ENCODE measurements around the gene RARG.
"Not testable (repeated sequence)": the region's sequence is repeated elsewhere in the genome, so short reads cannot be mapped to it uniquely, and the experiment has no call there.

Gene RARG

DNA sequence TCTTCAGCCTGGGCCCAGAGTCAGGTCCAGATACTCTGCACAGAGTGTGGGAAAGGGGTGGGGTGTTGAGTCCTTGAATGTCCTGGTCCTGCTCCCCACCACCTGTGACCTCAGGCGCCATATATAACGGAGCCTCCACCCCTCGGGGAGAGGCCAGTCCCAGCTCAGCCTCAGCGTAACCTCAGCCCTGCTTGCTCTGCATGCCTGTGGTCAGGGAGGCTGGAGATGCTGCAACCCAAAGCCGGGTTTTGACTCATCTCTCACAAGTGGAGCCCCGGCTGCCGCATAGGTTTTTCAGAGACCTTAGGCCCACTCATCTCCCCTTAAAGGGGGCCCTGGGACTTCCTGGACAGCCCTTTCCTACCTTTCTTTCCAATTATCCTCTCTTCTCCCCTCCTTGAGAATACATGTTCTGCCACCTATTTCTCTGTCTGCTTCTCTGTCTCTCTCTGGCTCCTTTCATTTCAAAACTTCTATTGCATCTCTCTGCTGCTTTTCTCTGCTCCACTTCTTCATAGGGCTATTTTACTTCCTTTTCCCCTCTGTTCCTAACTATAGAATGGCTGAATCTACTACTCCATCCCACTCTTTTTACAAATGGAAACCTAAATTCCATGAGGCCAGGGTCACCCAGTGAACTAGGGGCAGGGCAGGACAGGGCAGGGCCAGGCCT lies 26.1 kb downstream of the RARG start:
- no peak for DNase-seq

DNA sequence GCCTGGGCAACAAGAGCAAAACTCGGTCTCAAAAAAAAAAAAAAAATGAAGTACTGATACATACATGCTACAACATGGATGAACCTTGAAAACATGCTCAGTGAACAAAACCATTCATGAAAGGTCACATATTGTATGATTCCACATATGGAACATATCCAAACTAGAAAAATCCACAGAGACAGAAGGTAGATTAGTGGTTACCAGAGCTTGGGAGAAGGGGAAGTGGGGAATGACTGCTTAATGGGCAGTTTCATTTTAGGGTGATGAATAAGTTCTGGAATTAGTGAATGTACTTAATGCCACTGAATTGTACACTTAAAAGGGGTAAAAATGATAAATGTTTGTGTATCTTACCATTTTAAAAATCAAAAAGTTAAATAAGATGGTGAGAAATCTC lies 27.7 kb downstream of the RARG start:
- DNase-seq = no peak

GRCh38 chr12:53202316-53202715 lies 29.7 kb downstream of the RARG start:
- not testable (repeated sequence) for DNase-seq

DNA sequence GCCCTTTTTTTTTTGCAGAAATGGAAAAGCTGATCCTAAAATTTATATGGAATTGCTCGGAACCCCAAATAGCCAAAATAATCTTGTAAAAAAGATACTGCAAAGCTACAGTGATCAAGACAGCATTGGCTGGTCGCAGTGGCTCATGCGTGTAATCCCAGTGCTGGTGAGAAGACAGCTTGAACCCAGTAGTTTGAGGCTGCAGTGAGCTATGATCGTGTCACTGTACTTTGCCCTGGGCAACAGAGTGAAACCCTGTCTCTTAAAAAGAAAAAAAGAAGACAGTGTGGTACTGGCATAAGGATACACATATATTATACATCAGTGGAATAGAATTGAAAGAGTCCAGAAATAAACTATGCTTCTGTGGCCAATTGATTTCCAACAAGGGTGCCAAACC lies 30.4 kb downstream of the RARG start:
- DNase-seq = no peak

DNA sequence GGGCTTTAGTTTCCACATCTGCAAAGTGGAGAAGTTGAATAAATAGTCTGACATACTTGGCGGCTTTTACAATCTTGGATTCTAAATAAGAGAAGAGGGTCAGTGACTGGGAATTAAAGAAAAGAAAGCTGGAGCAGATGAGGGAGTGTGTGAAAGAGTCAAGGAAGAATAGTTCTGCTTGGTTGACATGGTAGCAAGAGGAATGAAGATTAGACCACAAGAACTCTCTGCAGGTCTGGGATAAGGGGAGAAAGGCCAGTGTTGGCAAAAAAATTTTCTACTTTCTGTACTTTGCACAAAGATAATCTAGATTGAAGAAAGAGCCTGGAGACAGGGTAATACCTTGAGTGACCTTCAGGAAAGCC lies 30.9 kb downstream of the RARG start:
- no peak for DNase-seq

GRCh38 chr12:53200458-53201176 lies 31.4 kb downstream of the RARG start:
- no peak for DNase-seq

DNA sequence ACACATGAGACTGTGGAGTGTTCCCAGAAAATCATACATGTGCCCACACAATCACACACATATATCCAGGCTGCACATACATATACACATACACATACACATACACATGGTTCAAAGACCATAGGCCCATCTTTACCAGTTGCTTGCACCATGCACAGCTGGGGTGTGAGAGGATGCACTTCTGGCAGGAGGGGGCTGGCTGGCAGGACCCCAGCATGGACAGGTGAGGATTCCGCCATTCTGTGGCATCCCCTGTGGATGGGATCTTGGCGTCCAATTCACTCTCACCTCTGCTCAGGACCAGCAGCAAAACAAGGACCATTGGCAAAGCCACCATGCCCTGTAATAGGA lies 31.9 kb downstream of the RARG start:
- no peak for DNase-seq

GRCh38 chr12:53199700-53200099 lies 32.3 kb downstream of the RARG start:
- DNase-seq = no peak

DNA sequence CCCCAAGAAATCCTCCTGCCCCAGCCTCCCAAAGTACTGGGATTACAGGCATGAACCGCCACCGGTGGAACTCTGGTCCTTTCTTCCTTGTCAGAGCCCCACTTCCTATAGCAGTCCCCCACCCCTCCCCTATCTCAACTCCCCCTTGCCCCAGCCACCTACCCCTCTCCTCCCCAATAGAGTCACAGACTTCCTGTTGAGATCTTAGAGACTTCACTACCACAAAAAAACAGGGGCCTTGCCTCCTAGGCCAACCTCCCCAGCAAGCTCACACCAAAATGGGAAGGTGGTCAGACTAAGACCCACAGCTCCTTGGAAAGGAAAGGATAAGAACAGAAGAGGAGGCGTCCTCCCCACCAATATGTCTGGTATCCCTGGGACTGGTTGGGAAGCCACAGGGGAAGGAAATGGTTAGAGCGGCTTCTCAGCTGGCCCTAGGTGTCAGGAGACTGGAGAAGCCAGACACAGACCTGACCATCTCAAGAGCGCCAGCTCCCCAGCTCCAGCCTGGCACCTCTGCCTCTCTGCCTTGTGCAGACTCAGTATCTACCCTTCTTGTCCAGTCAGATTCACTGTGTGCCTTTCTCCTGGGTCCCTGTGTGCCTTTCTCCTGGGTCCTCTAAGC lies 33.4 kb downstream of the RARG start:
- DNase-seq = no peak

DNA sequence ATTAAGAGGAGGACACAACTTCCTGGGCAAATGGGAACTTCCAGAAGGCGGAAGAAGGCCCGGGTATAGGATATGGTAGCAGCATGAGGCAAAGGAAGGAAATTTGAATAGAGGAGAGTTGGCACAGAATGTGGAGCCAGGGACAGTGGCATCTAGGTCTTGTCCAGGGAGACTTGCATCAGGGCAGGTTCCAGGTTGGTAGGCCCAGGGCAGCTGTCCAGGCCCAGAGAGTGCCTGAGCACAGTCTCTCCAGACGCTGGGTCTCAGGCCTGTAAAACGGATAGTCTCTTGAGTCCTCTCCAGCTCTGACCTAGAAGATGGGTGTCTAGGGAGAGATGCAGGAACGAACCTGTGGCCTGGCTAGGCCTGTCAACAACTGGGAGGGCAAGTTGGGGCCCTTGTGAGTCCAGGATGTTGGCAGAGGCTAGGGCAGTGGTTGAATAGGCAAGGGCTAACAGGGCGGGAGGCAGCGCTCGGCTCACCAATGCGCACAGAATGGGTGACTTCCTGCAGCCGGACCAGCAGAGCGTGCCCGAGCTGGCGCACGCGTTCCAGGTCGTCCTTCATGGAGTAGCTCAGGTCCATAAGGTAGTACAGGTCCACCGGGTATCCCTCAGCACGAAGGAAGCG lies 34.9 kb downstream of the RARG start:
- peak; percentile 80 for DNase-seq

- no peak for DNase-seq
These were observed 35.5 kb downstream of the RARG start for GRCh38 chr12:53196486-53196885.

DNA sequence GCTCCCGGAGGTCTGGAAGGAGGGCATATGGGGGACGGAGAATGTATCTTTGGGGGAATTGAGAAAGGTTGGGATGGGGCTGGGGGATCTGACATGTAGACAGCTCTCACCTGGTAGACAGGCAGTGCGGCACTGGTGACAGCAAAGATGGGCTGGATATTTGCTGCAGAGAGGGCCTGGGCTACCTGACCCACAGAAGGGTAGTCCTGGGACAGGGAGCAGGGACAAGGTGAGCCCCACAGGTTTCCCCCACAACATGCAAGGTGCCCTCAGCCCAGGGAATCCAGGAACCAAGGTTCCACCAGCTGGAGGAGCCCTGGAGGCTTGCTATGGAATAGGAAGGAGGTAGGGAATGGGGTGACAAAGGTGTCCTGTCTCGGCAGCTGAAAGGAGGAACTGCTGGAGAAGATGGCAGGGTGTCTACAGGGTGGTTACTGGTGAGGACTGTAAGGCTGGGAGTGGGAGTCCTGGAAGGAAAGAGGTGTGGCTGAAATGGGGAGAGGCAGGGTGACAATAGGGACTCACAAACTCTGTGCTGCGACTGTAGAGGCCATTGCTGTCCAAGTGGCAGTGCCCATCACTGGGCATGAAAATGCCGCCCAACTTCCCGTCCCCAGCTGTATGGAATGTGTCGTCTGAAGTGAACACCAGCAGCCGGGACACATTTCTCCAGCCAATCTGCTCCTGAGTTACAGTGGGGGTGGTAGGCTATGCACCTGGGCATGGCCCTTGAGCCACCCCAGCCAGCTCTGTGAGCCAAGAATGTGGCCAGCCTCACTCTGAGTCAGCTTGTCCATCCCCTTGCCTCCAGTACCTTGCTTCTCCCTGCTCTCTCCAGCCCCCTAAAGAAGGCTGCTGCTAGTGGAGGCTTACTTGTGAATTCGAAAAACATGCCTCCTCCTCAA lies 36.2 kb downstream of the RARG start:
- no peak for DNase-seq

GRCh38 chr12:53194973-53195372 lies 37.0 kb downstream of the RARG start:
- no peak for DNase-seq

DNA sequence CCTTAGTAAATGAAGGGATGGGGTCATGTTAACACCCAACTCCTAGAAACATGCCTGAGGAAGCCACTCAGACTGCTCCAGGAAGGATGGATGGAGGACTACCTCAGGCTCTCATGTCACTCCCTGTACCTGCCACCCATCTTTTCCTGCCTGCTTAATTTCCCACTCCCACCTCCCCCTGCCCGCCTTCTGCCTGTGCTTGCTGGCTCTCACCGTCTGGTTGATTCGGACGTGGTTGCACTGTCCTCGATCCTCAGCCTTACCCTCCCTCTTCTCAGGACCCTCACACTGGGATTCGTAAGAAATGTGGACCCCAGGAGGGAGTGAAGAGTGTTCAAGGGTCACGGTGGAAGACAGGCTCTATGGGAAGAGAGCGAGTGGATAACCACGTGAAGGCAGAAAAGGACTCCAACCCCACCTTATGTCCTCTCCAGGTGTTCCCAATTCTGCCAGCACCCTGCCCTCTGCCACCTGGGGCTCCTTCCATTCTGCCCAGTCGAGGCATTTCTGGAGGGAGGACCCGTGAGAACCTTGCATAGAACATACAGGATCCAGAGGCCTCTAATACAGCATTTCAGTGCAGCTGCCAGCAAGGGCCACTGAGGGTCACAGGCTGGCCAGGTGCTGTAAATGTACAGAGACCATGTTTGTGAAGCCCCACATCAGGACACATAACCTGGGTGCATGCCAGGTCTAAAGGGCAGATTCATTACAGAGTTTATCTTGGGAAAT lies 37.9 kb downstream of the RARG start:
- no peak for DNase-seq

- DNase-seq = no peak
These were observed 39.0 kb downstream of the RARG start for GRCh38 chr12:53193040-53193439.

DNA sequence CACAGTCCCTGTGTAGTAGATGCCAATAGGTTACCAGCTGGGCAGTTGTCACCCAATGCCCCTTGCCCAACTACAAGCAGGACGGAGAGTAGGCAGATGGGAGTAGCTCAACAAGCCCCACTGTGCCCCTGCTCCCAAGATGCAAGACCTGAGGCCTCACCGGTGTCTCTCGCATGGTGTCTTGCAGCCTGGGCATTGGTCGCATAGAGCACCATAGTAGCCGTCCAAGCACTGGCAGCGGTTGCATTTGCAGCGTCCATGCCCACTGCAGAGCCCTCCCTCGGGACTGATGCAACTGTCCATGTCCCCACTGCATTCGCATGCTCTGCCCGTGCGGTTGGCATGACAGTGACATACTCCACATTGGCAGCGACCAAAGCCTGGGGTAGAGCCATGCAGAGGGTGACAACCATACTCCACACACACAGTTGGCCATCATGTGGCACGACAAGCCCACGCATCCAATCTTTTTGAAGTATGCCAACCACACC lies 39.4 kb downstream of the RARG start:
- no peak for DNase-seq

DNA sequence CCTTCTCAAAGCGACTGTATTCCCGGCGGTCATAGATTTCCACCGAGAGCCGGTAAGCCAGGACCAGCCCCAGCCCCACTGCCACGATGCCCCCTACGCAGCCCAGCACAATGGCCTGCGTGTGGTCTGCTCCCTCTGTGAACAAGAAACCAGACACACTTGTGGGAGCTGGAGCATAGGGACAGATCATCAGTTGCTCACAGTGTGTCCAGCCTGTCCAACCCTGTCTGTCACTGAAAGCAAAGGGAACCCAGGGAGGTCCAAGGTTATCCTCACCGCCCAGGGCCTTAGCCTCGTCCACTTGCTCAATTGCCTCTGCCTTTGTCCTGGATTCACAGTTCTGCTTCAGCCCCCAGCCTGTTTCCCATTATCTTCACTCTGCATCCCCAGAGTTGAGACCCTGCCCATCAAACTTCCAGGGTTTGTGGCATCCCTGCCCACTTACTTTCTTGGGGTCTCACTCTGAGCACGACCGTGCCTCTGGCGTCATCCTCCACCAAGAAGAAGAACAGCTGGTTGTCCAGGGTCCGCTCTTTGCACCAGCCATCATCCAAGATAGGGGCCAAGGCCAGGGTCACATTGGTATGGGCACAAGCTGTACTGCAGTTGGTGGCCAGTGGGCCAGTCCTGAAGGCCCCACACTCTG lies 40.0 kb downstream of the RARG start:
- DNase-seq = no peak

- DNase-seq = no peak
These were observed 40.7 kb downstream of the RARG start for GRCh38 chr12:53191096-53191884.

DNA sequence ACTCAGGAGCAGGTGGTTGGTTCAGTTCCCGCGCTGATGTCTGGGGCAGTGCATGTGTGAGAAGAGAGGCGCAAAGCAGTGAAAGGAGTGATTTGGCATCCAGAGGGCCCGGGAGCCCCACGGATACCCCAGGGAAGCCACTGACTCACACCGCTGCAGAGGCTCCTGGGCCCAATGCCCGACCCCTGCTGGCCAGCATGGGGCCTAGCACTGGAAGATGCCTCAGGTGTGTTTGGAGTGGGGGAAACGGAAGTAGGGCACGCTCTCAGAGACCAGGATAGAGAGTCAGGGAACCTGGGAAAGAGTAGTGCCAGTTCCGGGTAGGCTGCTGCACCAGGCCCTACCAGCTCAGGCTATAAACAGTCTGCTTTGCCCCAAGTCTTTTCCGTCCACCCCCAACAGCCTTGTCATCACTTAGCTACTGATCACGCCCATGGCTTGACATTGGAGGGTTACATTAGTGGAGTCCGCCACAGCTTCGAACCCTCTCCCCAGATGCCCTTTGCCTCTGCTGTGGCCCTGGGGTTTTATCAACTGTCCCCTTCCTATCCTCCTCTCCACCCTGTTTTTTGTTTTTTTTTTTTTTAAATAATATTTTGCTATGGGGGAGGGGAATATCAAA lies 41.8 kb downstream of the RARG start:
- peak; percentile 69 for DNase-seq
